ENCODE results near the gene CYP3A5. TPM values are rescaled to one million over a fixed set of nuclear protein-coding genes. Genes with fewer than 3 reads are reported as not detected.
"Not testable (repeated sequence)": the region's sequence is repeated elsewhere in the genome, so short reads cannot be mapped to it uniquely, and the experiment has no call there.

CYP3A5 gene
- total and polyA plus RNA-seq, 2 of the 4 experiments (the other 2 are of a cell fraction) = not detected

- intact Hi-C loops (cut with micrococcal nuclease) = not testable (repeated sequence)
These were observed 12.8 kb upstream of the CYP3A5 start for GRCh38 chr7:99692563-99692962.

GRCh38 chr7:99691658-99692057, 11.9 kb upstream of the CYP3A5 start:
- H4K91ac ChIP-seq (ENCODE audit: insufficient read depth, low read depth, low read length); POLR2A ChIA-PET (ENCODE audit: unreplicated experiment); H4K8ac ChIP-seq (ENCODE audit: low read depth in 2 of 2, low read length in 2 of 2); intact Hi-C loops (cut with micrococcal nuclease); H3K9ac ChIP-seq (ENCODE audit: low read depth, low read length); H3K4me2 ChIP-seq (ENCODE audit: low read depth, low read length); H2AFZ ChIP-seq (replicated peaks; ENCODE audit: low read length, poor library complexity); H2AK9ac ChIP-seq (replicated peaks; ENCODE audit: low read depth, low read length, poor library complexity); H2BK5ac ChIP-seq (ENCODE audit: low read depth, low read length, poor library complexity, severe bottlenecking); H4K20me1 ChIP-seq (ENCODE audit: insufficient read depth, low read length); H3K4me1 ChIP-seq (ENCODE audit: control insufficient read depth, insufficient read depth, low read length); H2BK120ac ChIP-seq (ENCODE audit: low read depth, low read length); H3K27me3 ChIP-seq (ENCODE audit: control insufficient read depth, insufficient read depth, low read length); H2AK5ac ChIP-seq (ENCODE audit: low read depth, low read length); H3K9me3 ChIP-seq (ENCODE audit: control insufficient read depth, insufficient read depth, low read length); H4K5ac ChIP-seq (ENCODE audit: low read depth, low read length); H2BK15ac ChIP-seq (ENCODE audit: low read depth, low read length); H3K4ac ChIP-seq (ENCODE audit: low read depth, low read length); CTCF ChIA-PET; DNase-seq; H3K14ac ChIP-seq (replicated peaks; ENCODE audit: low read depth, low read length); H3K18ac ChIP-seq (ENCODE audit: low read depth, low read length); H3K56ac ChIP-seq (ENCODE audit: extremely low read depth, insufficient read depth, low read length); dilution Hi-C loops (cut with HindIII; ENCODE audit: low sequenced_read_pairs, unreplicated experiment); H3K79me1 ChIP-seq (ENCODE audit: low read depth in 1 of 2, low read length in 2 of 2); H3K4me3 ChIP-seq (ENCODE audit: insufficient read depth, low read depth, low read length); H3K27ac ChIP-seq (ENCODE audit: insufficient read depth, low read length); H3K23ac ChIP-seq (ENCODE audit: low read depth, low read length); BruUV-seq (replicated peaks); in situ Hi-C loops (cut with MboI; ENCODE audit: low sequenced_read_pairs); H2BK20ac ChIP-seq (ENCODE audit: low read depth, low read length); H3K36me3 ChIP-seq (ENCODE audit: control insufficient read depth, insufficient read depth, low read length); H3K9me1 ChIP-seq (ENCODE audit: insufficient read depth, low read length); ATAC-seq (ENCODE audit: low read depth): not testable (repeated sequence)
- WGBS, 2 experiments (ENCODE audit: extremely low coverage in 2 of 2, insufficient read length in 1 of 2) = no CpG with 5 or more reads among the region's 1 CpG

More at GRCh38 chr7:99692563-99692962, 12.8 kb upstream of the CYP3A5 start:
- H3K56ac ChIP-seq (ENCODE audit: extremely low read depth, insufficient read depth, low read length); H2AK5ac ChIP-seq (ENCODE audit: low read depth, low read length); H2AFZ ChIP-seq (replicated peaks; ENCODE audit: low read length, poor library complexity); H3K27me3 ChIP-seq (ENCODE audit: control insufficient read depth, insufficient read depth, low read length); H2BK20ac ChIP-seq (ENCODE audit: low read depth, low read length); H3K9me1 ChIP-seq (ENCODE audit: insufficient read depth, low read length); POLR2A ChIA-PET (ENCODE audit: unreplicated experiment); H3K23ac ChIP-seq (ENCODE audit: low read depth, low read length); H3K4me3 ChIP-seq (ENCODE audit: insufficient read depth, low read depth, low read length); H3K36me3 ChIP-seq (ENCODE audit: control insufficient read depth, insufficient read depth, low read length); H2BK15ac ChIP-seq (ENCODE audit: low read depth, low read length); H3K9me3 ChIP-seq (ENCODE audit: control insufficient read depth, insufficient read depth, low read length); H3K4me2 ChIP-seq (ENCODE audit: low read depth, low read length); H3K9ac ChIP-seq (ENCODE audit: low read depth, low read length); CTCF ChIA-PET; H4K5ac ChIP-seq (ENCODE audit: low read depth, low read length); in situ Hi-C loops (cut with MboI; ENCODE audit: low sequenced_read_pairs); H4K8ac ChIP-seq (ENCODE audit: low read depth in 2 of 2, low read length in 2 of 2); dilution Hi-C loops (cut with HindIII; ENCODE audit: low sequenced_read_pairs, unreplicated experiment); H3K4ac ChIP-seq (ENCODE audit: low read depth, low read length); H4K91ac ChIP-seq (ENCODE audit: insufficient read depth, low read depth, low read length); BruUV-seq (replicated peaks); H3K18ac ChIP-seq (ENCODE audit: low read depth, low read length); H4K20me1 ChIP-seq (ENCODE audit: insufficient read depth, low read length); H3K4me1 ChIP-seq (ENCODE audit: control insufficient read depth, insufficient read depth, low read length); H2BK5ac ChIP-seq (ENCODE audit: low read depth, low read length, poor library complexity, severe bottlenecking); H2BK120ac ChIP-seq (ENCODE audit: low read depth, low read length); H3K79me1 ChIP-seq (ENCODE audit: low read depth in 1 of 2, low read length in 2 of 2); DNase-seq; H3K14ac ChIP-seq (replicated peaks; ENCODE audit: low read depth, low read length); H3K27ac ChIP-seq (ENCODE audit: insufficient read depth, low read length); ATAC-seq (ENCODE audit: low read depth); H2AK9ac ChIP-seq (replicated peaks; ENCODE audit: low read depth, low read length, poor library complexity): not testable (repeated sequence)
- WGBS, 2 experiments (ENCODE audit: extremely low coverage in 2 of 2, insufficient read length in 1 of 2) = no CpG with 5 or more reads among the region's 6 CpGs

Measured in IMR-90 (cell line).